ENCODE results near the gene SARS2. TPM values are rescaled to one million over a fixed set of nuclear protein-coding genes. Genes with fewer than 3 reads are reported as not detected.

SARS2 gene
- total RNA-seq, 1 donor from 2014 or later: 61.3 TPM

DNA sequence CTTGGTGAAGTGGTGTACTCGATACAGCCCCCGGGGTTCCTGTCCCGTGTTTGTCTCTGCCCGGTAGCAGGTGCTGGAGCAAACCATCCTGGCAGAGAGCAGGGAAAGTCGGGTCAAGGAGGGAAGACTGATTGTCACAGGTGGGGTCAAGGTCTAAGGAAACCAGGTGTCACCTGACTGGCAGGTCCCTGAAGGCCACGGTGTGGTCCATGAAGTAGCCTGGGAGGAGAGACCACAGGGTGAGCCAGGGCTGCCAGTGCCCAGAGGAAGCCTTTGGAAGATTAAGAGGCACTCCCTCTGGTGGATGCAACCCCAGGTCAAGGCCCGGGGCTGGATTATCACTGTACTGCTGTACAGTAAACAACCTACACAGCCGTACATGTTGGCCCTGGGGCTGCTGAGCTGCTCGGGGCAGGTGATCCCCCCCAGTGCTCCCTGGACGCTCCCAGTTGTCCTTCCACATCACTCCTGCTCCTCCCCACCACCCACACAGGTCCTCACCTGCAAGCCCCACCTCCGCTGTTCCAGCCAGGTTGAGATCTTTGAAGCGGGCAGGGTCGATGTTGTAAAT is 12.6 kb downstream of the SARS2 start:
- Mint-ChIP-seq H3K4me3 (no peak overlapping the region), H3K9me3 (no peaks in the 10 kb centered on the region), H3K36me3 (peaks cover 12% of the 10 kb centered on the region), H3K27ac (no peak overlapping the region), H3K27me3 (ENCODE audit: low read depth) (no peaks in the 10 kb centered on the region), H3K4me1 (no peaks in the 10 kb centered on the region)
- TF ChIP-seq, protein P1, sequence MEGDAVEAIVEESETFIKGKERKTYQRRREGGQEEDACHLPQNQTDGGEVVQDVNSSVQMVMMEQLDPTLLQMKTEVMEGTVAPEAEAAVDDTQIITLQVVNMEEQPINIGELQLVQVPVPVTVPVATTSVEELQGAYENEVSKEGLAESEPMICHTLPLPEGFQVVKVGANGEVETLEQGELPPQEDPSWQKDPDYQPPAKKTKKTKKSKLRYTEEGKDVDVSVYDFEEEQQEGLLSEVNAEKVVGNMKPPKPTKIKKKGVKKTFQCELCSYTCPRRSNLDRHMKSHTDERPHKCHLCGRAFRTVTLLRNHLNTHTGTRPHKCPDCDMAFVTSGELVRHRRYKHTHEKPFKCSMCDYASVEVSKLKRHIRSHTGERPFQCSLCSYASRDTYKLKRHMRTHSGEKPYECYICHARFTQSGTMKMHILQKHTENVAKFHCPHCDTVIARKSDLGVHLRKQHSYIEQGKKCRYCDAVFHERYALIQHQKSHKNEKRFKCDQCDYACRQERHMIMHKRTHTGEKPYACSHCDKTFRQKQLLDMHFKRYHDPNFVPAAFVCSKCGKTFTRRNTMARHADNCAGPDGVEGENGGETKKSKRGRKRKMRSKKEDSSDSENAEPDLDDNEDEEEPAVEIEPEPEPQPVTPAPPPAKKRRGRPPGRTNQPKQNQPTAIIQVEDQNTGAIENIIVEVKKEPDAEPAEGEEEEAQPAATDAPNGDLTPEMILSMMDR (IDR thresholded peaks at IDR 0.05; ENCODE audit: unreplicated experiment): no peak
- no peak for DNase-seq (ENCODE audit: low spot score in 2 of 2, unreplicated experiment in 2 of 2)

- H3K27me3 Mint-ChIP-seq (ENCODE audit: low read depth): no peaks in the 10 kb centered on the region
Measured at GRCh38 chr19:38917516-38917915, 13.0 kb downstream of the SARS2 start.

GRCh38 chr19:38915329-38916321 is 14.9 kb downstream of the SARS2 start:
- Mint-ChIP-seq H3K27ac (no peak overlapping the region), H3K4me3 (no peak overlapping the region), H3K4me1 (no peaks in the 10 kb centered on the region), H3K36me3 (no peaks in the 10 kb centered on the region), H3K9me3 (no peaks in the 10 kb centered on the region), H3K27me3 (ENCODE audit: low read depth) (no peaks in the 10 kb centered on the region)
- DNase-seq (ENCODE audit: low spot score in 2 of 2, unreplicated experiment in 2 of 2): no peak
- TF ChIP-seq, protein P1 (IDR thresholded peaks at IDR 0.05; ENCODE audit: unreplicated experiment): no peak

More at GRCh38 chr19:38917516-38917915, 13.0 kb downstream of the SARS2 start:
- no peak overlapping the region for H3K4me3 Mint-ChIP-seq
- DNase-seq (ENCODE audit: low spot score in 2 of 2, unreplicated experiment in 2 of 2): no peak
- H3K9me3 Mint-ChIP-seq: no peaks in the 10 kb centered on the region
- H3K27ac Mint-ChIP-seq: no peak overlapping the region
- H3K36me3 Mint-ChIP-seq: peaks cover 11% of the 10 kb centered on the region
- TF ChIP-seq, protein P1 (IDR thresholded peaks at IDR 0.05; ENCODE audit: unreplicated experiment): no peak
- H3K4me1 Mint-ChIP-seq: no peaks in the 10 kb centered on the region

DNA sequence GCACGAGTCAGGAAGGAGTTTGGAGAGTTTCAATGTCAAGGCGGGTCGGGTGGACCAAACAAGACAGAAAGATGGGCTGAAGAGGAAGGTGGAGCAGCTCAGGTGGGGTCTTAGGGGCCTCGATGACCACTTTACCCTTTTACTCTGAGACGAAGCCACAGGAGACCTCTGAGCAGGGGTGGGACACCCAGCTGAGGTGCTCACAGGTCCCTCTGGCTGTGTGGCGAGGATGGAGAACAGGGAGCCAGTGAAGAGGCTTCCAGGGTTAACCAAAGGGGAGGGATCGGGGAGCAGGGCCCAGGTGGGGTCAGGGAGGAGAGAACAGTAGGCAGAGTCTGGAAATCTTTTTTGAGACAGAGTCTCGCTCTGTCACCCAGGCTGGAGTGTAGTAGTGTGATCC is 16.6 kb downstream of the SARS2 start:
- H3K27me3 Mint-ChIP-seq (ENCODE audit: low read depth): no peaks in the 10 kb centered on the region
- no peak overlapping the region for H3K4me3 Mint-ChIP-seq
- H3K9me3 Mint-ChIP-seq: no peaks in the 10 kb centered on the region
- H3K36me3 Mint-ChIP-seq: no peaks in the 10 kb centered on the region
- TF ChIP-seq, protein P1 (IDR thresholded peaks at IDR 0.05; ENCODE audit: unreplicated experiment): no peak
- no peak for DNase-seq (ENCODE audit: low spot score in 2 of 2, unreplicated experiment in 2 of 2)
- no peaks in the 10 kb centered on the region for H3K4me1 Mint-ChIP-seq
- no peak overlapping the region for H3K27ac Mint-ChIP-seq

- peaks cover 2% of the 10 kb centered on the region for H3K36me3 Mint-ChIP-seq
- H3K27me3 Mint-ChIP-seq (ENCODE audit: low read depth): no peaks in the 10 kb centered on the region
- no peak overlapping the region for H3K27ac Mint-ChIP-seq
- no peaks in the 10 kb centered on the region for H3K9me3 Mint-ChIP-seq
- no peak for DNase-seq (ENCODE audit: low spot score in 2 of 2, unreplicated experiment in 2 of 2)
- no peak overlapping the region for H3K4me3 Mint-ChIP-seq
- TF ChIP-seq, protein P1 (IDR thresholded peaks at IDR 0.05; ENCODE audit: unreplicated experiment): no peak
- H3K4me1 Mint-ChIP-seq: no peaks in the 10 kb centered on the region
Measured at GRCh38 chr19:38912600-38913514, 17.7 kb downstream of the SARS2 start.

Measured in mesothelial cell of epicardium (in vitro differentiated cells).